ENCODE data around the gene RAPGEF3. TPM values are rescaled to one million over a fixed set of nuclear protein-coding genes. Genes with fewer than 3 reads are reported as not detected.

The RAPGEF3 gene
- total and polyA plus RNA-seq, 4 donors = 1.3 to 4.3 (median 1.4) TPM

DNA sequence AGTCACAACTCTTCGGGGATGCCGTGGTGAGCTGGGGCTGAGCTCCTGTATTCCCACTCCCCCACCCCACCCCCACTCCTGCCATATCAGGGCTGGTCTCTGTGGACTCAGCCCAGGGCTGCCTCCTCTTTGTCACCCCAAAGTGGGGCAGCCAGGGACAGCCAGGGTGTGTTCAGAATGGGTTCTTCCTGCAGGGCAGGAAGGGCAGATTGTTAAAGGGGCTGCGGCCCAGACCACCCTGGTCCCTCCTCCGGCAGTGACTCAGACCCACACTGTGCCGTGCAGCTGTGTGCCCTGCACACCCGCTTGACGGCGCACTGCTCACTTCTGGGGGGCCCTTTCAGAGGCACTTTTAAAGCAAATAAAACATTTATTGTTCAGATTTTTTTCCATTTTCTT, 23.7 kb upstream of the RAPGEF3 start:
- Histone ChIP-seq H3K27ac (ENCODE audit: low read depth in 1 of 2, low read length in 2 of 2) (no peak overlapping the region), H3K9me3 (ENCODE audit: control insufficient read depth in 4 of 4, low read length in 3 of 4) (no peaks in the 10 kb centered on the region), H3K27me3 (ENCODE audit: control insufficient read depth in 4 of 4, insufficient read depth in 4 of 4, low read length in 3 of 4) (no peaks in the 10 kb centered on the region), H3K9ac (ENCODE audit: low read depth in 1 of 2, low read length in 2 of 2) (no peak overlapping the region), H3K4me1 (ENCODE audit: control insufficient read depth in 4 of 4, insufficient read depth in 4 of 4, low read length in 3 of 4) (peaks cover 0 to 5% (median 1%) of the 10 kb centered on the region in 4 donors), H3K4me3 (ENCODE audit: low read depth in 1 of 3, low read length in 3 of 3) (no peak overlapping the region), H3K36me3 (ENCODE audit: control insufficient read depth in 4 of 4, insufficient read depth in 3 of 4, low read depth in 1 of 4, low read length in 3 of 4) (peaks cover 0 to 28% (median 3%) of the 10 kb centered on the region in 4 donors)
- WGBS = 85% methylated on average over 8 of the region's 8 CpGs
- DNase-seq (ENCODE audit: low spot score) = no peak
- no peak for TF ChIP-seq EGR1 (IDR thresholded peaks at IDR 0.05; ENCODE audit: low read depth in 2 of 2)
- TF ChIP-seq HNF4G (IDR thresholded peaks at IDR 0.05) = no peak
- TF ChIP-seq, protein P1, sequence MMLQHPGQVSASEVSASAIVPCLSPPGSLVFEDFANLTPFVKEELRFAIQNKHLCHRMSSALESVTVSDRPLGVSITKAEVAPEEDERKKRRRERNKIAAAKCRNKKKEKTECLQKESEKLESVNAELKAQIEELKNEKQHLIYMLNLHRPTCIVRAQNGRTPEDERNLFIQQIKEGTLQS (IDR thresholded peaks at IDR 0.05) = no peak
- TF ChIP-seq GABPA (IDR thresholded peaks at IDR 0.05 in 1 of 2, conservative IDR thresholded peaks at IDR 0.05 in 1 of 2) = no peak
- TF ChIP-seq, protein P2, sequence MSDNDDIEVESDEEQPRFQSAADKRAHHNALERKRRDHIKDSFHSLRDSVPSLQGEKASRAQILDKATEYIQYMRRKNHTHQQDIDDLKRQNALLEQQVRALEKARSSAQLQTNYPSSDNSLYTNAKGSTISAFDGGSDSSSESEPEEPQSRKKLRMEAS (IDR thresholded peaks at IDR 0.05) = no peak
- TF ChIP-seq NR2F2 (IDR thresholded peaks at IDR 0.05) = no peak
- TF ChIP-seq JUND (IDR thresholded peaks at IDR 0.05) = no peak

DNA sequence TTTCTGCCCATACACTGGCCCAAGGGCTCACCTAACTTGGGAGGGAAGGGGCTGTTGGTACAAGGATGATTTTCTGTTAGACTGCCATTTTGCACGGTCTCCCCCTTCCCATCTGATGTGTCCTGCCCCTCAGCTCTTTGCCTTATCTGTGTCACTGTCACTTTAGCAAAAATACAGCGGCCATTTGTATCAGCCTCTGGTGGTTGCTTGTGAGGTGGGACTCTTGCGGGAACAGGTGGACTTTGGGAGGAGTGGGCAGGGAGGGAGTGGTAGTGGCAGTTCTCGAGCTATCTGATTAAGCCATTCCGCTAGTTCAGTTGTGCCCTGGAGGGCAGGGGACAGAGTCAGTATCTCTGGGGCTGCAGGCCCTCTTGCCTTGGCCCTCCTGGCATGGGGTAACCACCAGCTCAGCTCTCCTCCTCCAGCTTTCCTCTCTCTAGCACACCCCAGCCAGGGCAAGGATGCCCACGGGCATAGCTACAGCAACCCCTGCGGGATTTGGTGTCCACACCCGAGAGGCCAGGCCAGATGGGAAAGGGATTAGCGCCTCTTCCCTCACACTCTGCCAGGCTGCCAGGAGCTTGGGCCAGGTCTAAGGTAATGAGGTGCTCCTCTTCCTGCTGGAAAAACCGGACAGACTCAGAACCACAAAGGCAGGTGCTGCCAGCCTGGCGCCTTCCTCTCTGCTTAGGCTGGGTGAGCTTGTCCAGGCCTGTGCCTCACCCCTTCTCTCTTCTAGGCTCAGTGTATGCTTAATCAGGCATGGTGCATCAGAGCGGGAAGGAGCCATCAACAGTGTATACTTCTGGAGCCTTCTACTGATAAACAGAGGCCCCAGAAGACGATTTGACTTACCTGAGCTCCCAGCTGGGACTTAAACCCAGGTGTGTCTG, 23.0 kb upstream of the RAPGEF3 start:
- no peaks in the 10 kb centered on the region for H3K9me3 ChIP-seq (ENCODE audit: control insufficient read depth in 4 of 4, low read length in 3 of 4)
- H3K27ac ChIP-seq (ENCODE audit: low read depth in 1 of 2, low read length in 2 of 2) = no peak overlapping the region
- WGBS = 89% methylated on average over 13 of the region's 13 CpGs
- H3K9ac ChIP-seq (ENCODE audit: low read depth in 1 of 2, low read length in 2 of 2) = no peak overlapping the region
- DNase-seq (ENCODE audit: low spot score) = no peak
- no peak overlapping the region for H3K4me3 ChIP-seq (ENCODE audit: low read depth in 1 of 3, low read length in 3 of 3)
- H3K4me1 ChIP-seq (ENCODE audit: control insufficient read depth in 4 of 4, insufficient read depth in 4 of 4, low read length in 3 of 4) = peaks cover 0 to 5% (median 3%) of the 10 kb centered on the region in 4 donors
- H3K36me3 ChIP-seq (ENCODE audit: control insufficient read depth in 4 of 4, insufficient read depth in 3 of 4, low read depth in 1 of 4, low read length in 3 of 4) = peaks cover 0 to 22% (median 3%) of the 10 kb centered on the region in 4 donors
- no peaks in the 10 kb centered on the region for H3K27me3 ChIP-seq (ENCODE audit: control insufficient read depth in 4 of 4, insufficient read depth in 4 of 4, low read length in 3 of 4)
- no peak for TF ChIP-seq HNF4A (conservative IDR thresholded peaks at IDR 0.05)
- no peak for TF ChIP-seq JUND (IDR thresholded peaks at IDR 0.05)
- no peak for TF ChIP-seq RXRA (IDR thresholded peaks at IDR 0.05)
- TF ChIP-seq, protein P3, sequence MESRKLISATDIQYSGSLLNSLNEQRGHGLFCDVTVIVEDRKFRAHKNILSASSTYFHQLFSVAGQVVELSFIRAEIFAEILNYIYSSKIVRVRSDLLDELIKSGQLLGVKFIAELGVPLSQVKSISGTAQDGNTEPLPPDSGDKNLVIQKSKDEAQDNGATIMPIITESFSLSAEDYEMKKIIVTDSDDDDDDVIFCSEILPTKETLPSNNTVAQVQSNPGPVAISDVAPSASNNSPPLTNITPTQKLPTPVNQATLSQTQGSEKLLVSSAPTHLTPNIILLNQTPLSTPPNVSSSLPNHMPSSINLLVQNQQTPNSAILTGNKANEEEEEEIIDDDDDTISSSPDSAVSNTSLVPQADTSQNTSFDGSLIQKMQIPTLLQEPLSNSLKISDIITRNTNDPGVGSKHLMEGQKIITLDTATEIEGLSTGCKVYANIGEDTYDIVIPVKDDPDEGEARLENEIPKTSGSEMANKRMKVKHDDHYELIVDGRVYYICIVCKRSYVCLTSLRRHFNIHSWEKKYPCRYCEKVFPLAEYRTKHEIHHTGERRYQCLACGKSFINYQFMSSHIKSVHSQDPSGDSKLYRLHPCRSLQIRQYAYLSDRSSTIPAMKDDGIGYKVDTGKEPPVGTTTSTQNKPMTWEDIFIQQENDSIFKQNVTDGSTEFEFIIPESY (IDR thresholded peaks at IDR 0.05) = no peak
- no peak for TF ChIP-seq YY1 (IDR thresholded peaks at IDR 0.05)
- no peak for TF ChIP-seq GABPA (IDR thresholded peaks at IDR 0.05 in 1 of 2, conservative IDR thresholded peaks at IDR 0.05 in 1 of 2)

DNA sequence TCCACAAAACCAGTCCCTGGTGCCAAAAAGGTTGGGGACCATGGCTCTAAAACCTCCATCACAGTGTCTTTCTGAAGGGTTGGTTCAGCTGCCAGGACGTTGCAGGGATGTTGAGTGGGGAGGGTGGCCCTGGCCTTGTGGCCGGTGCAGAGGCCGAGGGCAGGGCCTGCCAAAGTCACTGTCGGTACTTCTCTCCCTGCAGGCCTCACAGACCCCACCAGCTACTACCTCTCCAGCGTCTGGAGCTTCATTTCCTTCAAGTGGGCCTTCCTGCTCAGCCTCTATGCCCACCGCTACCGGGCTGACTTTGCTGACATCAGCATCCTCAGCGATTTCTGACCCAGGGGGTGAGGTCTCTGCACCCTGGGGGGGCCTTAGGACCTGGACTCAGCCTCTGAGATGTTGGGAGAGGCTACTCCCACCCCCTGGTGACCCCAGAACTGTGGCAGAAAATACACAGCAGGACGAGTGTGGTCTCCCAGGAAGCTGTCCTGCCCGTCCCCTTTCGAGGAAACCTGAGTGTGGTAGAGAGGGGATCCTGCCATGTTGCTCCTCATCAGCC, 21.3 kb upstream of the RAPGEF3 start:
- no peak overlapping the region for H3K4me3 ChIP-seq (ENCODE audit: low read depth in 1 of 3, low read length in 3 of 3)
- WGBS = 78% methylated on average over 11 of the region's 11 CpGs
- H3K27me3 ChIP-seq (ENCODE audit: control insufficient read depth in 4 of 4, insufficient read depth in 4 of 4, low read length in 3 of 4) = no peaks in the 10 kb centered on the region
- H3K9me3 ChIP-seq (ENCODE audit: control insufficient read depth in 4 of 4, low read length in 3 of 4) = no peaks in the 10 kb centered on the region
- H3K4me1 ChIP-seq (ENCODE audit: control insufficient read depth in 4 of 4, insufficient read depth in 4 of 4, low read length in 3 of 4) = peaks cover 0 to 7% (median 5%) of the 10 kb centered on the region in 4 donors
- TF ChIP-seq YY1 (IDR thresholded peaks at IDR 0.05) = no peak
- no peak for TF ChIP-seq RAD21 (IDR thresholded peaks at IDR 0.05)
- TF ChIP-seq, protein P4, sequence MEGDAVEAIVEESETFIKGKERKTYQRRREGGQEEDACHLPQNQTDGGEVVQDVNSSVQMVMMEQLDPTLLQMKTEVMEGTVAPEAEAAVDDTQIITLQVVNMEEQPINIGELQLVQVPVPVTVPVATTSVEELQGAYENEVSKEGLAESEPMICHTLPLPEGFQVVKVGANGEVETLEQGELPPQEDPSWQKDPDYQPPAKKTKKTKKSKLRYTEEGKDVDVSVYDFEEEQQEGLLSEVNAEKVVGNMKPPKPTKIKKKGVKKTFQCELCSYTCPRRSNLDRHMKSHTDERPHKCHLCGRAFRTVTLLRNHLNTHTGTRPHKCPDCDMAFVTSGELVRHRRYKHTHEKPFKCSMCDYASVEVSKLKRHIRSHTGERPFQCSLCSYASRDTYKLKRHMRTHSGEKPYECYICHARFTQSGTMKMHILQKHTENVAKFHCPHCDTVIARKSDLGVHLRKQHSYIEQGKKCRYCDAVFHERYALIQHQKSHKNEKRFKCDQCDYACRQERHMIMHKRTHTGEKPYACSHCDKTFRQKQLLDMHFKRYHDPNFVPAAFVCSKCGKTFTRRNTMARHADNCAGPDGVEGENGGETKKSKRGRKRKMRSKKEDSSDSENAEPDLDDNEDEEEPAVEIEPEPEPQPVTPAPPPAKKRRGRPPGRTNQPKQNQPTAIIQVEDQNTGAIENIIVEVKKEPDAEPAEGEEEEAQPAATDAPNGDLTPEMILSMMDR (IDR thresholded peaks at IDR 0.05; ENCODE audit: low read depth, low read length, missing input control) = no peak
- no peak for TF ChIP-seq TAF1 (conservative IDR thresholded peaks at IDR 0.05)
- TF ChIP-seq SP1 (IDR thresholded peaks at IDR 0.05) = no peak
- no peak for TF ChIP-seq EGR1 (IDR thresholded peaks at IDR 0.05; ENCODE audit: low read depth in 2 of 2)
- no peak for TF ChIP-seq JUND (IDR thresholded peaks at IDR 0.05)
- TF ChIP-seq RXRA (IDR thresholded peaks at IDR 0.05) = no peak
- no peak for TF ChIP-seq HNF4G (IDR thresholded peaks at IDR 0.05)
- H3K9ac ChIP-seq (ENCODE audit: low read depth in 1 of 2, low read length in 2 of 2) = no peak overlapping the region
- DNase-seq (ENCODE audit: low spot score) = no peak
- H3K36me3 ChIP-seq (ENCODE audit: control insufficient read depth in 4 of 4, insufficient read depth in 3 of 4, low read depth in 1 of 4, low read length in 3 of 4) = peaks cover 0 to 14% (median 1%) of the 10 kb centered on the region in 4 donors
- no peak overlapping the region for H3K27ac ChIP-seq (ENCODE audit: low read depth in 1 of 2, low read length in 2 of 2)
